ENCODE measurements around the gene AFAP1L1.

AFAP1L1 gene

DNA sequence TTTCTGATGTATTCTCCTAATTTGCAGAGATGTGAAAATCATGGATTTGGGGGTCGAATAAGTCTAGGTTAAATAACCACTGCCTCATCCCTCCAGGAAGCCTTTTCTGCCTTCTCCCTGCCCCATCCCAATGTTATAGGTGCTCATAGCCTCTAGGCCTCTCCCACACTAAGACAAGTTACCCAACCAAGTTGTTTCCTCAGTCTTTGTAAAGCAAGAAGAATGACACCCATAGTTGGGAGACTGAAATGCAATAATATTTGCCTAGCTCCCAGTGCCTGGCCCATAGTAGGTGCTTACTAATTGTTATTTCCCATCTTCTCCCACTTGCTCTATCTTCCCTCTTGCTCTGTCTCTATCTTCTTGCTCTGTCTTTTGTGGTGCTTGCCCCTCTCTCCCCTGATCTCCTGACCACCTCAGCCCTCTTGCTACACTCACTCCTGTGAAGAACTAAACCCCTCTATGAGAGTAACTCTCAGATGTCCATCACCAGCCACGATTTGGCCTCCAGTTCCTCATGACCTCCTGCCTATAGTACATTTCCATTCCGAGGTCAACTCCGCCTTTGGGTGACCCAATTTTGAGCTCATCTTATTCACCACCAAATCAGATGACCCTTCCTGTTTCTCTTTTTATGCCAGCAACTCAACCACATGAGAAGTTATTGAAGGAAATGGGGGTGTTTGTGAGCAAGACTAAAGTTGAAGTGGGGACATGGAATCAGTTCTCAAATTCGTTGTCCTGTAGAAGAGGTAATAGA, 7.0 kb downstream of the AFAP1L1 start:
- no peaks in the 10 kb centered on the region for H3K36me3 ChIP-seq
- no peak overlapping the region for H3K4me3 ChIP-seq (ENCODE audit: low read depth, low read length)
- TF ChIP-seq, protein P1, sequence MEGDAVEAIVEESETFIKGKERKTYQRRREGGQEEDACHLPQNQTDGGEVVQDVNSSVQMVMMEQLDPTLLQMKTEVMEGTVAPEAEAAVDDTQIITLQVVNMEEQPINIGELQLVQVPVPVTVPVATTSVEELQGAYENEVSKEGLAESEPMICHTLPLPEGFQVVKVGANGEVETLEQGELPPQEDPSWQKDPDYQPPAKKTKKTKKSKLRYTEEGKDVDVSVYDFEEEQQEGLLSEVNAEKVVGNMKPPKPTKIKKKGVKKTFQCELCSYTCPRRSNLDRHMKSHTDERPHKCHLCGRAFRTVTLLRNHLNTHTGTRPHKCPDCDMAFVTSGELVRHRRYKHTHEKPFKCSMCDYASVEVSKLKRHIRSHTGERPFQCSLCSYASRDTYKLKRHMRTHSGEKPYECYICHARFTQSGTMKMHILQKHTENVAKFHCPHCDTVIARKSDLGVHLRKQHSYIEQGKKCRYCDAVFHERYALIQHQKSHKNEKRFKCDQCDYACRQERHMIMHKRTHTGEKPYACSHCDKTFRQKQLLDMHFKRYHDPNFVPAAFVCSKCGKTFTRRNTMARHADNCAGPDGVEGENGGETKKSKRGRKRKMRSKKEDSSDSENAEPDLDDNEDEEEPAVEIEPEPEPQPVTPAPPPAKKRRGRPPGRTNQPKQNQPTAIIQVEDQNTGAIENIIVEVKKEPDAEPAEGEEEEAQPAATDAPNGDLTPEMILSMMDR (IDR thresholded peaks at IDR 0.05; ENCODE audit: low read depth, low read length) = no peak
- no peaks in the 10 kb centered on the region for H3K9me3 ChIP-seq (ENCODE audit: severe bottlenecking)
- peaks cover 27% of the 10 kb centered on the region for H3K27me3 ChIP-seq (ENCODE audit: insufficient read depth, low read depth, severe bottlenecking)
- no peak overlapping the region for H3K27ac ChIP-seq
- no peak for DNase-seq

GRCh38 chr5:149279661-149280060, 8.0 kb downstream of the AFAP1L1 start:
- TF ChIP-seq, protein P1 (IDR thresholded peaks at IDR 0.05; ENCODE audit: low read depth, low read length) = no peak
- no peak for DNase-seq
- peaks cover 28% of the 10 kb centered on the region for H3K27me3 ChIP-seq (ENCODE audit: insufficient read depth, low read depth, severe bottlenecking)
- no peak overlapping the region for H3K27ac ChIP-seq
- H3K9me3 ChIP-seq (ENCODE audit: severe bottlenecking) = no peaks in the 10 kb centered on the region
- H3K36me3 ChIP-seq = no peaks in the 10 kb centered on the region
- no peak overlapping the region for H3K4me3 ChIP-seq (ENCODE audit: low read depth, low read length)

- Histone ChIP-seq H3K27me3 (ENCODE audit: insufficient read depth, low read depth, severe bottlenecking) (peaks cover 32% of the 10 kb centered on the region), H3K36me3 (no peaks in the 10 kb centered on the region), H3K9me3 (ENCODE audit: severe bottlenecking) (no peaks in the 10 kb centered on the region), H3K4me3 (ENCODE audit: low read depth, low read length) (no peak overlapping the region), H3K27ac (no peak overlapping the region)
- TF ChIP-seq, protein P1 (IDR thresholded peaks at IDR 0.05; ENCODE audit: low read depth, low read length) = no peak
- DNase-seq = no peak
Observed at GRCh38 chr5:149280124-149280523, 8.5 kb downstream of the AFAP1L1 start.

- Histone ChIP-seq H3K36me3 (no peaks in the 10 kb centered on the region), H3K4me3 (ENCODE audit: low read depth, low read length) (no peak overlapping the region), H3K27me3 (ENCODE audit: insufficient read depth, low read depth, severe bottlenecking) (peaks cover 32% of the 10 kb centered on the region), H3K9me3 (ENCODE audit: severe bottlenecking) (no peaks in the 10 kb centered on the region), H3K27ac (no peak overlapping the region)
- TF ChIP-seq, protein P1 (IDR thresholded peaks at IDR 0.05; ENCODE audit: low read depth, low read length) = no peak
- DNase-seq = no peak
Observed at GRCh38 chr5:149280802-149281201, 9.1 kb downstream of the AFAP1L1 start.

DNA sequence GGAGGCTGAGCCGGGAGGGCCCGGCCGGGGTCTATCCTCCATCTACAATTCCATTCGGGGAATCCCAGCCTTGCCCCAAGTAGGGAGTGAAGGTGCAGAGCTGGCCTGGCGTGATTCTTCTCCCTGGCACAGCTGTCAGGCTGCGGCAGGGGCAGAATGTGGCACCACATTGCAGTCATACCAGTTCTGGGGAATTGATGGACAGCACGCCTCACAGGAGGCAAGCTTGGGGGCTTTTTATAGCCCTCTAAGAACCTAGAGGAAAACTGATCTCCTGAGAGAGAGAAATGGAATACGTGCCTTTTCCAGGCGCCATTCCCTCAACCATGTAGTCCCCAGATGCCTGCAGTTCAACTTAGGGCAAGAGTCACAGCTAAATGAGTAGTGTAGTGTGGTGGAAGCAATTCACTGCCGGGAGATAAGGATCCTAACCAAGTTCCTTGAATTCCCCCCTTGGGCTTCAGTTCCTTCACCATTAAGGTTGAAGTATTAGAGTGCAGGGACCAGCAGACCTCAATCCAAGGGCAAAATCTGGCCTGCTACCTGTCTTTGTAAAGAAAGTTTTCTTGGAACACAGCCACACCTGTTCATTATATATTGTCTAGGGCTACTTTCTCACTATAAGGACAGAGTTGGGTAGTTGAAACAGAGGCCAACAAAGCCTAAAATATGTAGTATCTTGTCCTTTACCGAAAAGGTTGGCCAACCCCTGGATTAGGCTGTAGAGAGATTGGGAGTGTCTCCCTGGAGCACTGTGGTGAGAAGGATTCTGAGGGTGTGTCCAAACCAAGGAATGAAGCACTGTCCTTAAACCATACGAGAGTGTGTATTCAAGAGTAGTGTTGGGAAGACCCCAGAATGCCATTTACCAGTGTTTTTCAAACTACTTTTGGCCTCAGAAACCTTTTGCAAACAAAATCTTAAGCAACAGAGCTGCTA, 10.6 kb downstream of the AFAP1L1 start:
- Histone ChIP-seq H3K27me3 (ENCODE audit: insufficient read depth, low read depth, severe bottlenecking) (peaks cover 32% of the 10 kb centered on the region), H3K4me3 (ENCODE audit: low read depth, low read length) (no peak overlapping the region), H3K9me3 (ENCODE audit: severe bottlenecking) (no peaks in the 10 kb centered on the region), H3K27ac (no peak overlapping the region), H3K36me3 (no peaks in the 10 kb centered on the region)
- DNase-seq = no peak
- TF ChIP-seq, protein P1 (IDR thresholded peaks at IDR 0.05; ENCODE audit: low read depth, low read length) = no peak
